8988T (cell line): ENCODE measurements around the gene DES.
"Not testable (repeated sequence)": the region's sequence is repeated elsewhere in the genome, so short reads cannot be mapped to it uniquely, and the experiment has no call there.

ENCODE experiments used
- DNase-seq: peaks from one replicate; pipeline ENCODE4 v3.0.0; 2011

DES gene

DNA sequence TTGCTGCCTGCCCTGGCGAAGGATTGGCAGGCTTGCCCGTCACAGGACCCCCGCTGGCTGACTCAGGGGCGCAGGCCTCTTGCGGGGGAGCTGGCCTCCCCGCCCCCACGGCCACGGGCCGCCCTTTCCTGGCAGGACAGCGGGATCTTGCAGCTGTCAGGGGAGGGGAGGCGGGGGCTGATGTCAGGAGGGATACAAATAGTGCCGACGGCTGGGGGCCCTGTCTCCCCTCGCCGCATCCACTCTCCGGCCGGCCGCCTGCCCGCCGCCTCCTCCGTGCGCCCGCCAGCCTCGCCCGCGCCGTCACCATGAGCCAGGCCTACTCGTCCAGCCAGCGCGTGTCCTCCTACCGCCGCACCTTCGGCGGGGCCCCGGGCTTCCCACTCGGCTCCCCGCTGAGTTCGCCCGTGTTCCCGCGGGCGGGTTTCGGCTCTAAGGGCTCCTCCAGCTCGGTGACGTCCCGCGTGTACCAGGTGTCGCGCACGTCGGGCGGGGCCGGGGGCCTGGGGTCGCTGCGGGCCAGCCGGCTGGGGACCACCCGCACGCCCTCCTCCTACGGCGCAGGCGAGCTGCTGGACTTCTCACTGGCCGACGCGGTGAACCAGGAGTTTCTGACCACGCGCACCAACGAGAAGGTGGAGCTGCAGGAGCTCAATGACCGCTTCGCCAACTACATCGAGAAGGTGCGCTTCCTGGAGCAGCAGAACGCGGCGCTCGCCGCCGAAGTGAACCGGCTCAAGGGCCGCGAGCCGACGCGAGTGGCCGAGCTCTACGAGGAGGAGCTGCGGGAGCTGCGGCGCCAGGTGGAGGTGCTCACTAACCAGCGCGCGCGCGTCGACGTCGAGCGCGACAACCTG is at the start of gene DES:
DES (plus strand) TSS at position 223 of the 857 bp plus-strand sequence; CDS start at position 309, 86 bp downstream.
- DNase-seq: no peak

DNA sequence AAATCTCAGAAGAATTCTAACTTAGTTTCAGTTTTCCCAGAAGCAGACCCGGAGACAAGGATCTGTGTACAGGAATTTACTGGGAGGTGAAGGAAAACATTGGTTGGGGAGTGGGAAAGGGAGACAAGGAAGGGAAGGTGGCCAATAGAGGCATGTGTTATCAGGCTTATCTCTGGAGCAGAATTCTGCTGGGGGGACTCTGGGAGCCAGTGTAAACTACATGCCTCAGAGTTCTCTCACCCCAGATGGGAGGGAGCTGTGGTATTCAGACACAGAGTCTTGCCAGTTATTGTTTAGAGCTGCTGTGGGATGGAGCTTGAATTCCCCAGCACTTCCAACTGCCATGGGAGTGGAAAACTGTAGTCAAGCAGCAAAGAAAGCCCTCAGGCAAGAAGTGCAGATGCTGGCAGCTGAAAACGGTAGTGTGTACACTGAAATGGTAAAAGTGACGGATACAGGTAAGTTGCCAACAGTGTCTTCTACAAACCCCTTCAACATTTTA is 49.4 kb upstream of the DES start:
- DNase-seq: no peak

DNA sequence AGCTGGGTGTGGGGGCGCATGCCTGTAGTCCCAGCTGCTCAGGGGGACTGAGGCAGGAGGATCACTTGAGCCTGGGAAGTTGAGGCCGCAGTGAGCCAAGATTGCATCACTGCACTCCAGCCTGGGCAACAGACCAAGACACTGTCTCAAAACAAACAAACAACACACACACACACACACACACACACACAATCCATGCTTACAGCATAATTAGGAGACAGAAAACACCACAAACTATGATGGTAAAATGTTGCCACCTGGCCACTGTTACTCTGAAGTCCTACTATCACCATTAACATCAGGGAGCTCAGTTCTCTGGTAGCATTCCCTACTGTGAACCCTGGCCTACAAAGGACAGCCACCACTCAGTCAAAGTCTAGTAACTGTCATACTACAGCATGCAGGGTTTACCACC is 48.7 kb upstream of the DES start:
- DNase-seq: no peak

DNA sequence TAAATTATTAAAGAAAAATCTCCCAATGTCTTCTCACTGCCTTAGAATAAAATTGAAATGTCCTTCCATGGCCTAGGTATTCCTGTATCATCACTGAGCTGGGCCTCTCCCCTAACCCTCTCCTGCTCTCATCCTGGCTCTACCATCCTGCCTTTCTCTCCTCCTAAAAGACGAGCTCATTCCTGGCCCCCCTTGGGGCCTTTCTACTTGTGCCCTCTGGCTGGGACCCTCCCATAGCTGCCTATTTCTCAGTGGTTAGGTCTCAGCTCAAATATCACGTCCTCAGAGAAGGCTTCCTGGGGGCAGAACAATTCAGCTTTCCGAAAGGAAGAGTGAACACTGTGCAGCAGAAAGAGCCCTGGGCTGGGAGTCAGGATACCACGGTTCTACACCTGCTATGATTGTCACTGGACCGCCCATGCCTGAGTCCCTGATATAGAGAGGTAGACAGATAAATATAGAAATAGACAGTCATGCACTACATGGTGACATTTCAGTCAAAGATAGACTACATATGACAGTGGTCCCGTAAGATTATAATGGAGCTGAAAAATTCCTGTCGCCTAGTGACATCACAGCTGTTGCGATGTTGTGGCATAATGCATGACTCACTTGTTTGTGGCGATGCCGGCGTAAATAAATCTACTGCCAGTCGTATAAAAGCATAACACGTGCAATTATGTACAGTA is 39.9 kb upstream of the DES start:
- DNase-seq: no peak

GRCh38 chr2:219380926-219381325 is 37.3 kb upstream of the DES start:
- no peak for DNase-seq

DNA sequence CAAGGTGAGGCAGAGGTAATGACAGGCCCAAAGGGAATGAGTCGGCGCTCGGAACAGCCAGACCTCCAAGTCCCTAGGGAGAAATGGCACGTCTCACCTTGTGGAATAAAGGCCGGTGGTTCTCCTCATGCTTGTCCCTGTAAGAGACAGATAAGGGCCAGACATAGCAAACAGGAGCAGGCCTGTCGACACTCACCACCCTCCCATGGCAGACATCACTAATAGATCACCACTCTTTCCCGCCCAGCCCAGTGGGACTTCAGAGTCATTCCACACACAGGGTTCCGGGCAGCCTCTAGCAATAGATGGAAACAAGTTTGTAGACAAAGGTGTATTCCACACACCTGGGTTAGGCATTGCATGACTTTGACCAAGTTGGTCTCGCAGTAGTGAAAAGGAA is 36.7 kb upstream of the DES start:
- DNase-seq: no peak

DNA sequence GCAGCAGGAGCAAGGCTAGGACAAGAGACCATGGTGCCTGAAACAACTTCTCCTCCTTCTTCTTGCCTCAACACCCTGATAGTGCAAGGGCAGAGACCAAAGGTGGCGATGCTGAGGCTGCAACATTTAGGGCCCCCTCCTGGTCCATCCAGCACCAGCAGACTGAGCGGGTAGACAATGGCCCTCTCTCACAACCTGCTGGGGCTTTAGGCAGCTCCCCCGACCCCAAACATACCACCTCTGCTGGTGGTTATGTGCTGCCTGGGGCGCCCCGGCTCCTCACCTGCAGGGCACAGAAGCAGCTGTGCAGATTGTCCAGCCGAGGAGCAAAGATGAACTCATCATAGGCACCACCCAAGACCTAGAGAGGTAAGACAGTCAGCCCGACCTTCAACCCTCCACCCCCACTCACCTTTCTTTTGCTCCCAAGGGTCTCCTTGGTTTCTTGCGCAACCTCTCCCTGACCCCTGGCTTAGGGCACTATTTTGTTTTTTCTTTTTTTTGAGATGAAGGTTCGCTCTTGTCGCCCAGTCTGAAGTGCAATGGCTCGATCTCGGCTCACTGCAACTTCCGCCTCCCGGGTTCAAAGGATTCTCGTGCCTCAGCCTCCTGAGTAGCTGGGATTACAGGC is 34.0 kb upstream of the DES start:
- no peak for DNase-seq

DNA sequence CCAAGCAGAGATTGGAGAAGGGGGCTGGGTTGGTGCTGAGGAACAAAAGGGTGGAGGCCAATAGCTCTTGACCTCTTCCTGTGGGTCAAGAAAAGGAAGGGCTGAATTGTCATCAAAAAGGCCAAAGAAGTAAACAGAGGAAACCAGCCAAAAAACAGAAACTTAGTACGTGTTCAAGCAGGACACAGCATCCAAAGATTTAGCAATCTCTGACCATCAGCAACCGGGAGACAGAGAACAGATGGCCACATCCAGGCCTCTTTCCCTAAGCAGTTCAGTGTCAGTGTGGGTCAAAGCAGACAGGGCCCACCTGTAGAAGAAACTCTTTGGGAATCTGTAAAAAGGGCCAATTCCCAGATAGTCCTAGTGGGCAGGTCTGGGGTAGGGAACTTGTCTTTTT is 33.3 kb upstream of the DES start:
- DNase-seq: no peak

DNA sequence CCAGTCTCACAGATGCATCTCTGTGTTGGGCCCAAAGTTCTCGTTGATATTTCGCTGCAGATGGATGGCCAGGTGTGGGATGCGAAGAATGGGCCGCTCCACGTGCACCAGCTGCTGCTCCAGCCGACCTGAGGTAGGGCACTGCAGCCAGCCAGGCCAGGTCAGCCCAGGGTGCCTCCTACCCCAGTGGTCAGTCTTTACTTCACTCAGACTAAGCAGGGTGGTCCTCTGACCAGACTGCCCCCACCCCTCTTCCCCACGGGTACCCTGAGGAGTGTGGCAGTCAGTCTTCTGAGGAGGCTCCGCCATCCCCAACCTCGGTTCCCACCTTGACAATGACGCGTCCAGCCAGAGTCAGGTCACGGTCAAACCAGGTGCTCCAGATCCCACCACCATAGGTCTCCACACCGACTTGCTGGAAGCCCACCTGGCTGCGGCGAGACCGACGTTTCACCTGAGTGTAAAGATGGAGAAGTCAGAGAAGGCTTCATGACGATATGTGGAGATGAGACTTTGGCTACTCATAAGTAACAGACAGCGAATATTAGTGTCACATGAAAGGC is 32.1 kb upstream of the DES start:
- DNase-seq: no peak

- DNase-seq: no peak
Measured at GRCh38 chr2:219386532-219387280, 31.5 kb upstream of the DES start.

DNA sequence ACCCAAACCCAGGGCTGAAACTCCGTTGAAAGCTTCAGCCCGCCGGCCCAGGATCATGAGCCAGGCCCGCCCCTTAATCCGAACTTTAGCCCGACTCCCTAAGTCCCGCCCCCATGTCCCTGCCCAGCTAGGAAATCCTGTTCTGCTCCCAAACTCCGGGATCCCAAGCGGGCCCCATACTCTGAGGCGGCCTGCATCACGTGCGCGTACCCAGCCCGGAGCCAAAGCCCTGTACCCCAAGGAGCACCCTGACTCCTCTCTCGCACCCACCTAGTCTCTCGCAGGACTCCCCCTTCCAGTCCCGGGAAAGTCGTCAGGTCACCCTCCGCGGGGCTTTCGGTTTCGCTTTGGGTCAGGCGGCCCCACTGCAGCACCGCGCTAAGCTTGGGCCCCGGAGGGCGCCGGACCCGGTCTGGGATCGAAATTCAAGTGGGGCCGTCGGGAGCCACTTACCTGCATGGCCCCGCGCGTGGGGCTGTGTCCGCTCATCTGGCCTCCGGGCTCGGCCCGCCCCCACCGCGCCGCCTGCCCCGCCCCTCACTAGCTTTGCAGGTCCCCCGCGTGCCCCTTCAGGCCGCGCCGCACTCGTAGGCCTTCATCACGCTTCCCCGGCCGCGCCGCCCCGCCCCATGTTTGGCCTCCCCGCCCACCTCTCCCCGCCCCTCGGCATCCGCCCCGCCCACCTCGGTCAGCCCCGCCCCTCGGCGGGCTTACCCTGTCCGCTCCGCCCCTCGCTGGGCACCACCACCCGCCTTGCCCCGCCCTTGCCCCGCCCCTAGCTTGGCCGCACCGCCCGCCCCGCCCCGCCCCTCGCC is 30.7 kb upstream of the DES start, which contains the start of gene DNPEP:
DNPEP (minus strand) TSS at position 607 of the 815 bp plus-strand sequence; CDS start at position 489, 118 bp downstream.
- peak; percentile 78 for DNase-seq

DNA sequence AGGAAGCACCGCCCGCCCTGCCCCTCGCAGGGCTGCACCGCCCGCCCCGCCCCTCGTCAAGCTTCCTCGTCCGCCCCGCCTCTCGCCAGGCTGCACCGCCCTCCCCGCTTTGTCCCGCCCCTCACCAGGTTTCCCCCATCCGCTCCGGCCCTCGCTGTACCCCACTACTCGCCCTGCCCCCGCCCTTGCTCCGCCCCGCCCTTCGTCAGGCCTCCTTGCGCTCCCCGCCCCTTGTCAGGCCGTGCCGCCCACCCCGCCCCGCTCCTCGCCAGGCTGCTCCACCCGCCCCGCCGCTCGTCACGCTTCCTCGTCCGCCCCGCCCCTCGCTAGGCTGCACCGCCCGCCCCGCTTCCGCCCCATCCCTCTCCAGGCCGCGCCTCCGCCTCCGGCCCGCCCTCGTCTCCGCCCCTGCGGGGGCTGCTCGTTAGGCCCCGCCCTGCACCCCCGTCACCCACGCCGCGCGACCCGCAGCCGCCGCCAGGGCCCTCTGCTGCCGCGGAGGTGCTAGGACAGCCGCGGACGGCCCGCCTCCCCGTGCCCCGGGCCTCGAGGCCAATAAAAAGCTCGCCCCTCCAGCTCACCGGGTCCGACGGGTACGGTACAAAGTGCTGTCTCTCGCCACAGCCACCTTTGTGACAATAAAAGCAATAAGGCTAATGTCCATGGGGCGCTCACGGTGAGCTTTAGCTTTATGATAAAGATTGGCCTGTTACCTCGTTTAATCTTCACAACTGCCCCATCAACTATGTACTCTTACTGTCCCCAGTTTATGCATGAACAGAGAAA is 29.9 kb upstream of the DES start:
- peak; percentile 78 for DNase-seq

DNA sequence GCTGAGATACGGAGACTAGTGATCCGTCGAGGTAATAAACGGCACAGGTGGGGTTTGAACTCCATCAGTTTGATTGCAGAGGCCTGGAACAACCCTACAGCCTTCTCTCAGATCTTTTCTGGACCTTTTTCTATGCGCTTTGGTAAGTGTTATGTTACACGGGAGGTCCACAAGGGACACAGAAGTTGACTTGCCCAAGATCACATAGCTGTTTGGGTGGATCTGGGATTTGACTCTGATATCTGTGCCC is 29.3 kb upstream of the DES start:
- no peak for DNase-seq

DNA sequence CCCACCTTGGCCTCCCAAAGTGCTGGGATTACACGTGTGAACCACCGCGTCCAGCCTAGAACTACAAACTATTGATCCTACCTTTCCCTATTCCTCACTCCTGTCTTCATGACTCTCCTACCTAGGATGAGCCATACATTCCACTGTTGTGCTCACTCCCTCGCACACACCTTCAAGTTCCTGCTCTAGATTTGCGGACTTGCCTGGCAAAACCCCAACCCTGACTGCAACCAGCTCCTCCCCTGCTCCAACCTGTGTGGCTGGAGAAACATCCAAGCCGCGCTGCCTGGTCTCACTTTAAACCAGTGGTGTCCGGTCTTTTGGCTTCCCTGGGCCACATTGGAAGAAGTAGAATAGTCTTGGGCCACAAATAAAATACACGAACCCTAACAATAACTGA is 25.4 kb upstream of the DES start:
- DNase-seq: no peak

DNA sequence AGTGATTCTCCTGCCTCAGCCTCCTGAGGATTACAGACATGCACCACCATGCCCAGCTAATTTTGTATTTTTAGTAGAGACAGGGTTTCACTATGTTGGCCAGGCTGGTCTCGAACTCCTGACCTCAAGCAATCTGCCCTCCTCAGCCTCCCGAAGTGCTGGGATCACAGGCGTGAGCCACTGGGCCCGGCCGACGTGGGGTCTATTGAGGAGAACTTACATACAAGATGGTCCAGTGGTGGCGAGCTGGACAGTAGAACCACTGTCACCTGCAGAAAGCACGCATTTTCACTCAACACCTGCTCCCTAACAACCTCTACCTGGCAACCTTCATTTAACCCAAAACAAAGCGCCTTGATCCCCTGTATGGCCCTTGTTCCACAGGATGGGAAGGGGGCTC is 23.1 kb upstream of the DES start:
- DNase-seq: not testable (repeated sequence)

GRCh38 chr2:219395609-219396008 is 22.6 kb upstream of the DES start:
- no peak for DNase-seq

DNA sequence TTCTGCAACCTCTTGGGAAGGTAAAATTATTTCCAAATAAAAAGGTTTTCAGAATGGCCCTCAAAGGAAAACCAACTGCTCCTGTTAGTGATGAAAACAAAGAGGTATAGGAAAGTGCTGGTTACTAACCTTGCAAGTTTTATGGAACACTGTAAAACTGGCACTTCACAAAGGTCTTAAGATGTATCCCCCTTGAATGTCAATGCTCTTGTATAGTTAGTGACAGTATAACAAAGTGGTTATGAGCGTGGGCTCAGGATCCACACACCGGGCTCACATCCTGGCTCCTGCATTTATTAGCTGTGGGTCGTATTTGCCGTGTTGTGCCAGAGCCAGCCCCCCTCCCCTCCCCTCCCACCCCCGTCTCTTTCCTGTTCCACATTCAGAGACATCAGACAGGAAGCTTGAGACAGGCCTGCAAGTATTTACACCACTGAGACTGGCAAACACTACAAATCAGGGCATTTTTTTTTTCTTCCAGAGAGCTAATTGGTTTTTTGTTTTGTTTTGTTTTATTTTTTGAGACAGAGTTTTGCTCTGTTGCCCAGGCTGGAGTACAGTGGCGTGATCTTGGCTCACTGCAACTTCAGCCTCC is 21.2 kb upstream of the DES start:
- DNase-seq: no peak

- DNase-seq: no peak
Measured at GRCh38 chr2:219398721-219399363, 19.3 kb upstream of the DES start.

DNA sequence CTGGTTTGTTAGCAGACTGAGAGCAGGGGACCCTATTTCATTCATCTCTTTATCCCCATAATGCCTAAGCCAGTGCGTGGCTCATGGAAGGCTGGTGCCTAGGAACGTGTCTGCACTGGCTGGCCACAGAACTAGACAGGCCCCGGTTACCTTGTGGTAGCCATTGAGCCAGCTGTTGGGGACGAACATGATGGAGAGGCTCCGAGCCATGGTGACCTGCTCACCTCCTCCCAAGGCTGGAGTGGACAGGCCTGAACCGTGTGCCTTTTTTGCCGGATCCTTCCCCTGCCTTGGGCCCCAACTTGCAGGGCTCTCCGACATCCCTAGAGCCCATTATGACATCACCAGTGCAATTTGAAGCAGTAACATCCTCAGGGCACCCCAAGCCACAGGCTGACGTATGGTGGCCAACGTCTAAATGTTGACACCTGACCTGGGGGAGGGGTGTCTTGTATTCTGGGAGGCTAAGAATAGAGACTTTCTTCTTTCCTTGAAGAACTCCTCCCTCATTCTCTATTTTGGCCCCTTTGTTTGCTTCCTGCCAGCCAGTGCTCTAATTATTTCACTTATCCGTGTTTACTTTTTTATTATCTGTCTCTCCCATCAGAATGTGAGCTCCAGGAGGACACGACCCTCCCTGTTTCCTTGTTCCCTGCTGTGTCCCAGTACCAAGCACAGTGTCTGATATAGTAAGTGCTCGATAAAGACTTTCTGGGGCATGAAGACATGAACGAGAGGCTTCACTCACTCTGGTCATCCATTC is 18.3 kb upstream of the DES start:
- DNase-seq: no peak
